GM12891 (cell line): ENCODE results near the gene OR2T5.
"Not testable (repeated sequence)": the region's sequence is repeated elsewhere in the genome, so short reads cannot be mapped to it uniquely, and the experiment has no call there.

ENCODE experiments used
- POLR2A ChIP-seq: IDR thresholded peaks from 2 replicates; pipeline ENCODE4 v1.6.1; 2011; ENCODE audit warnings: low read depth, low read length, control low read depth
- SPI1 ChIP-seq: IDR thresholded peaks from 2 replicates; pipeline ENCODE4 v1.6.1; 2011; ENCODE audit warnings: low read depth, low read length, control low read depth

DNA sequence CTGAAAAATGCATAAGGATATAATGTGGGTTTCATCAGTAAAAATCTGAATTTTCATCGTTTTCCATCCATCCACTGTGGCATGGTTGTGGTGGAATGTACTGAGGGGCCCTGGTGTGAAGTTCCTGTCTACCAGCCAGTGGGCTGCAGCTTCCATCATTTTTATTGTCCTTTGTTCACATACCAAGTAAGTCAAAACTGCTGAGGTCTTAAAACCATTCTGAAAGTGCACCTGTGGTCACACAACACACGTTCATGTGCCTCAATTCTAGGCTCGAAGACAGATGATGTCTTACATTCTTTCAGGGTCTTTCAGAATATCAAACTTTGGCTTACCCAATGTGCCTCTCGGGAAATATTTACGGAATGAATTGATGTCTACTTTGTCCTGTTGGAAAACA lies 49.1 kb upstream of the OR2T5 start:
- TF ChIP-seq SPI1, POLR2A: not testable (repeated sequence)
